Ascending aorta (tissue), 2 donors: Measurements from ENCODE around the gene BFSP2. TPM values are rescaled to one million over a fixed set of nuclear protein-coding genes. Genes with fewer than 3 reads are reported as not detected.

Source experiments
- DNase-seq, 2 donors: peaks; one replicate each; pipeline ENCODE4 v3.0.0-alpha.2; 2019; ENCODE audit warnings: low spot score in 2 of 2
- H3K27ac ChIP-seq, 2 donors: fragments of 200-600 bp; sonication (generic); one replicate each; pipeline ENCODE4 v1.5.1; 2016 to 2017; ENCODE audit warnings: mild to moderate bottlenecking in 1 of 2
- H3K27me3 ChIP-seq: fragments of 200-600 bp; sonication (generic); one replicate; pipeline ENCODE4 v1.5.1; 2017
- H3K36me3 ChIP-seq, 2 donors: fragments of 200-600 bp; sonication (generic); one replicate each; pipeline ENCODE4 v1.5.1; 2016
- H3K4me1 ChIP-seq, 2 donors: fragments of 200-600 bp; sonication (generic); one replicate each; pipeline ENCODE4 v1.5.1; 2016 to 2017; ENCODE audit warnings: mild to moderate bottlenecking in 1 of 2
- H3K4me3 ChIP-seq, 2 donors: fragments of 200-600 bp; sonication (generic); one replicate each; pipeline ENCODE4 v1.5.1; 2016 to 2017; ENCODE audit warnings: mild to moderate bottlenecking in 1 of 2
- H3K9me3 ChIP-seq, 2 donors: fragments of 200-600 bp; sonication (generic); one replicate each; pipeline ENCODE4 v1.5.1; 2016
- intact Hi-C: fragments of 100-400 bp; cut with DNase I; formaldehyde crosslinking; loops from one replicate; pipeline ENCODE4 v1.15.1; 2023
- total RNA-seq: library from RNA; depleted of rRNA; stranded (reverse); fragments of >200 nt; gene quantifications from one replicate; pipeline ENCODE4 v1.1.0, GENCODE V29; 2016
- TF ChIP-seq, protein P1 (sequence below), 3 experiments: fragments of 200-600 bp in 2 of 3; fragments of 450-650 bp in 1 of 3; sonication (generic) in 2 of 3; IDR thresholded peaks; one replicate each; pipeline ENCODE4 v1.5.1; 2016 to 2019; ENCODE audit warnings: antibody characterized with exemption in 3 of 3, mild to moderate bottlenecking in 1 of 3, moderate library complexity in 1 of 3

The BFSP2 gene
- total RNA-seq, 1 donor from 2014 or later, result not detected

DNA sequence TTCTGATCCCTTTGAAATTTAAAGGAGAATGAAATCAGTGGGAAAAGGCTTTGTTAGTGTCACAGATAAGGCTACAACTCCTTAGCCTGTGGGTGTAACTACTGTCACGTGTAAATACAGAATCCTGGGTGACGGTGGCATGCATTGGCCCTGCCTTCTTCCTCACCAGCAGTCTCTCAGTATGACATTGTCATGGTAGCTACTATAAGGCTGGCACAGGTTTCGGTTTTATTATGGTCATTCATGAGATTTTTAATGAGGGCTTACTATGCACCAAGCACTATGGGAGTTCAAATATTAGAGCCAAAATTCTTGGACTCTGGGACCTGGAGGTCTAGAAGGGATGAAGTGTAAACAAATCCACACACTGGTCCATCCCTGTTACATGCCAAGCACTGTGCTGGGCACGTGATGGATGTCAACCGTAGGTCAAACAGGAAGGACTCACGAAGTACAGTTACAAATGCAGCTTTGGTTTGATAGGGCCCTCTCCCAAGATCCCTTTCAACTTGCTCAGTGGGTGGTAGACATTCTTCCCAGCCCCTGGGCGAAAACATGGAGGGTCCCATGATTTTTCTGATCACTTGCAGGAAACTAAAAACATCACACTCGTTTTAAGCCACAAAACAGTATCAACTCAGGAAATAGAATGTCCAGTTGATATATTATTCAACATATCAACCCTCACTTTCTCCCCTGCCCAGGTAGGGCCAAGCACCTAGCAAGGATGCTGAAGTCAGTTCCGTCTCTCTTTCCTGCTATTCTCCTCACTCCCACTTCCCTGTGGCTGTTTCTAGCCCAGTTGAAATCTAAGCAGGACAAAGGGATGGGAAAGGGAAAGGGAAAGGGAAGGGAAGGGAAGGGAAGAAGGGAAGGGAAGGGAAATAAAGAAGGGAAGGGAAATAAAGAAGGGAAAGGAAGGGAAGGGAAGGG, 25.3 kb downstream of the BFSP2 start:
- no peaks in the 10 kb centered on the region for H3K36me3 ChIP-seq
- TF ChIP-seq, protein P1, sequence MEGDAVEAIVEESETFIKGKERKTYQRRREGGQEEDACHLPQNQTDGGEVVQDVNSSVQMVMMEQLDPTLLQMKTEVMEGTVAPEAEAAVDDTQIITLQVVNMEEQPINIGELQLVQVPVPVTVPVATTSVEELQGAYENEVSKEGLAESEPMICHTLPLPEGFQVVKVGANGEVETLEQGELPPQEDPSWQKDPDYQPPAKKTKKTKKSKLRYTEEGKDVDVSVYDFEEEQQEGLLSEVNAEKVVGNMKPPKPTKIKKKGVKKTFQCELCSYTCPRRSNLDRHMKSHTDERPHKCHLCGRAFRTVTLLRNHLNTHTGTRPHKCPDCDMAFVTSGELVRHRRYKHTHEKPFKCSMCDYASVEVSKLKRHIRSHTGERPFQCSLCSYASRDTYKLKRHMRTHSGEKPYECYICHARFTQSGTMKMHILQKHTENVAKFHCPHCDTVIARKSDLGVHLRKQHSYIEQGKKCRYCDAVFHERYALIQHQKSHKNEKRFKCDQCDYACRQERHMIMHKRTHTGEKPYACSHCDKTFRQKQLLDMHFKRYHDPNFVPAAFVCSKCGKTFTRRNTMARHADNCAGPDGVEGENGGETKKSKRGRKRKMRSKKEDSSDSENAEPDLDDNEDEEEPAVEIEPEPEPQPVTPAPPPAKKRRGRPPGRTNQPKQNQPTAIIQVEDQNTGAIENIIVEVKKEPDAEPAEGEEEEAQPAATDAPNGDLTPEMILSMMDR (IDR thresholded peaks at IDR 0.05), result no peak
- intact Hi-C loops, result no loop called here

DNA sequence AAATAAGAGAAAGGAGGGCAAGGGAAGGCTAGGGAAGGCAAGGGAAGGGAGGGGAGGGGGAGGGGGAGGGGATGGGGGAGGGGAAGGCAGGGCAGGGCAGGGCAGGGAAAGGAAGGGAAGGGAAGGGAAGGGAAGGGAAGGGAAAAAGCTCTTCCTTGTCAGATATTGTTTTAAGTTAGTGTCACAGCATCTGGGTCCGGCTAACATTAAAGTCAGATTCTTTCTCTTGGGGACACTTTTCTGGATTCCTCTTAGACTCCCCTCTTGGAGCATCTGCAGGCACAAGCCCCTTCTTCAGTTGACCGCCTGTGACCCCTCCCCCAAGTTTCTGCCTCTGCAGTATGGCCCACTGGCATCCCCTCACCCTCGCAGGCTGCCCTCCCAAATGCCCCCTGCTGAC, 26.0 kb downstream of the BFSP2 start:
- TF ChIP-seq, protein P1 (IDR thresholded peaks at IDR 0.05), result no peak
- H3K4me1 ChIP-seq, result peaks cover 0 to 3% of the 10 kb centered on the region in 2 donors
- DNase-seq, result no peak
- no peaks in the 10 kb centered on the region for H3K27me3 ChIP-seq
- no peaks in the 10 kb centered on the region for H3K36me3 ChIP-seq
- intact Hi-C loops, result no loop called here
- H3K27ac ChIP-seq, result no peak overlapping the region
- H3K9me3 ChIP-seq, result no peaks in the 10 kb centered on the region
- no peak overlapping the region for H3K4me3 ChIP-seq

More for the DNA sequence above, 25.3 kb downstream of the BFSP2 start:
- DNase-seq, result no peak
- H3K27ac ChIP-seq, result no peak overlapping the region
- H3K27me3 ChIP-seq, result no peaks in the 10 kb centered on the region
- no peaks in the 10 kb centered on the region for H3K9me3 ChIP-seq
- no peak overlapping the region for H3K4me3 ChIP-seq
- peaks cover 0 to 3% of the 10 kb centered on the region in 2 donors for H3K4me1 ChIP-seq

DNA sequence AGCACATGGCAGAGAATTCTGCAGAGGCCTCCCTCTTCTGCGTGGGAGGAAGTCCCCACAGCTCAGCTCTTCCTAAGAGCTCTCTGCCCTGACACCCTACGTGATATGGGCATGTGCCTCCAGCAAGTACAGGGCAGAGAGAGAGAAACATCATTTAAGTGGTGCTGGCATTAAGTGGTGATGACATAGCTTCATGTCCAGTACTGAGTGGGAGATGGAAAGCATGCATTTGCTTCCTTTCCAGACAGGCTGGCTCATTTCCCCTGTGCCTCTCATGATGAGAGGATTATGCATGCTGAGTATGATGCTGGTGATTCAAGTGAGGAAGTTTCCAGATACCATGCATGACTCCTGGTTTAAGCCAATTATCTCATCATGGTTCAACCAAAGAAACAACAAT, 26.9 kb downstream of the BFSP2 start:
- intact Hi-C loops, result no loop called here

DNA sequence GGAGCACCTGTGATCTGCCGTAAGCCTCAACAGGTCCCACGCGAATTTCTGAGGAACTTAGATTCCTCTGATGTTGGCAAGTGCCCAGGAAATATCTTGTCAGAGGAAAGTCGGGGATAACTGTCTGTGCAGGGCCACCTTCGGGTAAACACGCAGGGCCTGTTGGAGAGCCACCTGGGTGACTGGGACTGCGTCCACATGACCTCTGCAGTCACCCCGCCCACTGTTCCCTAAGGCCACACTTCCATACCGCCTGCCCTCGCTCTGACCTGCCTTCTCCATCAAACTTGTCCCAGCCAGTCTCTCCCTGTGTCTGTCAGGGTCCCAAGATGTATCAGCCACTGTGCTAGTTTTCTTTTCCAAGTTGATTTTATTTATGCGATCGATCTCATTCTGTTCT, 28.7 kb downstream of the BFSP2 start:
- intact Hi-C loops, result no loop called here
- Histone ChIP-seq H3K27ac (no peak overlapping the region), H3K4me3 (no peak overlapping the region)

More for the DNA sequence above, 26.9 kb downstream of the BFSP2 start:
- TF ChIP-seq, protein P1 (IDR thresholded peaks at IDR 0.05), result no peak
- H3K9me3 ChIP-seq, result no peaks in the 10 kb centered on the region
- H3K4me1 ChIP-seq, result peaks cover 0 to 3% of the 10 kb centered on the region in 2 donors
- no peaks in the 10 kb centered on the region for H3K27me3 ChIP-seq
- H3K36me3 ChIP-seq, result no peaks in the 10 kb centered on the region
- H3K27ac ChIP-seq, result no peak overlapping the region
- H3K4me3 ChIP-seq, result no peak overlapping the region
- DNase-seq, result no peak

DNA sequence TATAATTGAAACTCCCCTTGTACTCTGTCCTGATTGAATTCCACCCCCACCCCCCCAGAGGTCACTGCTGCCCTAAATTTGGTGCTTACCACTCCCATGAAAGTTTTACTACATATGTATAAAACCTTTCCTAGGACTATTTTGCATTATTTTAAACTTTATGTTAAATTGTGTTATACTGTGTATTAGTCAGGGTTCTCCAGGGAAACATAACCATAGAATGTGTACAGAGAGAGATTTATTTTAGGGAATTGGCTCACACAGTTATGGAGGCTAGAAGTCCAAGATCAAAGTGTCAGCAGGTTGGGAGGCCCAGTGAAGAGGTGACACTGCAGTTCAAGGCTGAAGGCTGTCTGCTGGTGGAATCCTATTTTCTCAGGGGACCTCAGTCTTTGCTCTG, 29.2 kb downstream of the BFSP2 start:
- no peak for DNase-seq
- H3K27me3 ChIP-seq, result no peaks in the 10 kb centered on the region
- no peaks in the 10 kb centered on the region for H3K4me1 ChIP-seq
- no peaks in the 10 kb centered on the region for H3K9me3 ChIP-seq
- intact Hi-C loops, result no loop called here
- H3K27ac ChIP-seq, result no peak overlapping the region
- no peak overlapping the region for H3K4me3 ChIP-seq
- TF ChIP-seq, protein P1 (IDR thresholded peaks at IDR 0.05), result no peak
- H3K36me3 ChIP-seq, result no peaks in the 10 kb centered on the region

More for the DNA sequence above, 28.7 kb downstream of the BFSP2 start:
- Histone ChIP-seq H3K36me3 (no peaks in the 10 kb centered on the region), H3K4me1 (peaks cover 0 to 3% of the 10 kb centered on the region in 2 donors), H3K27me3 (no peaks in the 10 kb centered on the region), H3K9me3 (no peaks in the 10 kb centered on the region)
- no peak for DNase-seq
- TF ChIP-seq, protein P1 (IDR thresholded peaks at IDR 0.05), result no peak
